AG10803 (cell line): Measurements from ENCODE around the gene OSTM1.

Experiments used
- DNase-seq: peaks from one replicate; pipeline ENCODE4 v3.0.0; 2010; ENCODE audit warnings: low read depth
- H3K4me3 ChIP-seq: 2 replicates; pipeline ENCODE4 v1.5.1; 2011; ENCODE audit warnings: mild to moderate bottlenecking, low read length, control low read depth
- CTCF ChIP-seq: conservative IDR thresholded peaks from 2 replicates; pipeline ENCODE4 v1.5.1; 2011; ENCODE audit warnings: mild to moderate bottlenecking, low read length, control low read depth, inconsistent platforms

The OSTM1 gene

GRCh38 chr6:108118810-108119768 is 44.5 kb upstream of the OSTM1 start:
- DNase-seq, result no peak
- peak overlapping the region; percentile 27 for H3K4me3 ChIP-seq
- TF ChIP-seq CTCF, result no peak

GRCh38 chr6:108118359-108118724 is 43.8 kb upstream of the OSTM1 start:
- TF ChIP-seq CTCF, result no peak
- DNase-seq, result no peak
- H3K4me3 ChIP-seq, result peak overlapping the region; percentile 65

GRCh38 chr6:108117427-108118358 is 43.2 kb upstream of the OSTM1 start:
- H3K4me3 ChIP-seq, result peak overlapping the region; percentile 65
- DNase-seq, result no peak
- TF ChIP-seq CTCF, result no peak

- peak overlapping the region; percentile 65; the same call in 1 of the 2 replicates for H3K4me3 ChIP-seq
- no peak for TF ChIP-seq CTCF
- DNase-seq, result no peak
Observed at GRCh38 chr6:108116546-108117426, 42.2 kb upstream of the OSTM1 start.

GRCh38 chr6:108115598-108116058 is 41.1 kb upstream of the OSTM1 start:
- TF ChIP-seq CTCF, result peak; percentile 38
- no peak overlapping the region; the same call in 1 of the 2 replicates for H3K4me3 ChIP-seq
- peak; percentile 17 for DNase-seq

GRCh38 chr6:108114841-108115597 is 40.5 kb upstream of the OSTM1 start:
- DNase-seq, result peak; percentile 68
- H3K4me3 ChIP-seq, result peak overlapping the region; percentile 56
- 0 out of 2 replicates have a peak, but pooled peaks have one; percentile 12 for TF ChIP-seq CTCF
